Endodermal cell (in vitro differentiated cells): ENCODE measurements around the gene RPA3. TPM values are rescaled to one million over a fixed set of nuclear protein-coding genes. Genes with fewer than 3 reads are reported as not detected.

Experiments used
- DNase-seq: peaks from one replicate; pipeline ENCODE4 v3.0.0-alpha.2; 2017
- H3K27ac ChIP-seq: 2 replicates; pipeline ENCODE4 v1.5.1; 2013; ENCODE audit warnings: mild to moderate bottlenecking, low read depth, low read length, moderate library complexity
- H3K27me3 ChIP-seq: 2 replicates; pipeline ENCODE4 v1.6.1; 2013; ENCODE audit warnings: mild to moderate bottlenecking, low read length, moderate library complexity; ENCODE audit not compliant: insufficient read depth, control insufficient read depth, poor library complexity, severe bottlenecking
- H3K36me3 ChIP-seq: 2 replicates; pipeline ENCODE4 v1.7.0; 2013; ENCODE audit warnings: mild to moderate bottlenecking, low read length, moderate library complexity; ENCODE audit not compliant: control insufficient read depth, insufficient read depth
- H3K4me1 ChIP-seq: one replicate; pipeline ENCODE4 v1.7.0; 2013; ENCODE audit warnings: low read length; ENCODE audit not compliant: control insufficient read depth, insufficient read depth
- H3K4me3 ChIP-seq: 2 replicates; pipeline ENCODE4 v1.5.1; 2013; ENCODE audit warnings: mild to moderate bottlenecking, low read length, moderate library complexity
- H3K9ac ChIP-seq: 2 replicates; pipeline ENCODE4 v1.6.1; 2013; ENCODE audit warnings: mild to moderate bottlenecking, low read length, moderate library complexity; ENCODE audit not compliant: poor library complexity, severe bottlenecking; ENCODE audit errors: extremely low read depth
- H3K9me3 ChIP-seq: 2 replicates; pipeline ENCODE4 v1.6.1; 2013; ENCODE audit warnings: mild to moderate bottlenecking, low read length, moderate library complexity; ENCODE audit not compliant: control insufficient read depth
- H3K27ac Mint-ChIP-seq: 2 replicates; pipeline ENCODE4 v1.8.0; 2020; ENCODE audit warnings: mixed read lengths
- H3K27me3 Mint-ChIP-seq: 2 replicates; pipeline ENCODE4 v1.8.0; 2021; ENCODE audit warnings: mild to moderate bottlenecking, mixed read lengths; ENCODE audit not compliant: insufficient read depth
- H3K36me3 Mint-ChIP-seq: 2 replicates; pipeline ENCODE4 v1.8.0; 2020; ENCODE audit warnings: low read depth, mixed read lengths
- H3K4me1 Mint-ChIP-seq: 2 replicates; pipeline ENCODE4 v1.8.0; 2020; ENCODE audit warnings: mixed read lengths
- H3K4me3 Mint-ChIP-seq: 2 replicates; pipeline ENCODE4 v1.8.0; 2020; ENCODE audit warnings: mild to moderate bottlenecking, moderate library complexity, mixed read lengths
- H3K9me3 Mint-ChIP-seq: 2 replicates; pipeline ENCODE4 v1.8.0; 2020; ENCODE audit warnings: mild to moderate bottlenecking, mixed read lengths
- CTCF ChIP-seq: fragments of 200-600 bp; sonication (generic); conservative IDR thresholded peaks from 2 replicates; pipeline ENCODE4 v1.5.0; 2021; ENCODE audit warnings: antibody characterized with exemption, mild to moderate bottlenecking
- WGBS, 2 experiments: methylation state at CpG; one replicate each; pipeline versions ENCODE4 v1.1.5 to v1.1.7; 2013; ENCODE audit warnings: missing lambda C conversion rate in 2 of 2, mixed read lengths in 1 of 2; ENCODE audit not compliant: insufficient coverage in 1 of 2, insufficient read length in 1 of 2; 5-methylcytosine and 5-hydroxymethylcytosine counted together
- total RNA-seq, 2 donors: library from RNA; stranded (reverse); fragmentation: NEBNext Ultra II Directional in 1 of 2; extraction: Animal tissue kit (Norgen Biotek cat#: 25700) in 1 of 2; gene quantifications; 2 replicates in 1 of 2; 3 replicates in 1 of 2; pipeline ENCODE4 v1.2.1, GENCODE V29; 2021

RPA3 gene
- total RNA-seq, 2 donors from 2014 or later = 65.5 to 97.8 TPM

- Mint-ChIP-seq H3K4me1 (no peaks in the 10 kb centered on the region), H3K36me3 (peaks cover 10% of the 10 kb centered on the region), H3K9me3 (peaks cover 7% of the 10 kb centered on the region), H3K4me3 (no peak overlapping the region), H3K27ac (no peak overlapping the region), H3K27me3 (no peaks in the 10 kb centered on the region)
- Histone ChIP-seq H3K9me3 (no peaks in the 10 kb centered on the region), H3K27ac (no peak overlapping the region), H3K36me3 (peaks cover 4% of the 10 kb centered on the region), H3K27me3 (no peaks in the 10 kb centered on the region), H3K9ac (no peak overlapping the region), H3K4me1 (no peaks in the 10 kb centered on the region), H3K4me3 (no peak overlapping the region)
- no peak for DNase-seq
- WGBS, 2 experiments = 79 to 81% methylated on average over 6 of the region's 6 CpGs
- TF ChIP-seq CTCF = no peak
Observed at GRCh38 chr7:7675686-7676085, 42.7 kb downstream of the RPA3 start.

GRCh38 chr7:7673240-7673550 is 45.2 kb downstream of the RPA3 start:
- no peaks in the 10 kb centered on the region for H3K9me3 ChIP-seq
- Mint-ChIP-seq H3K27me3 (no peaks in the 10 kb centered on the region), H3K36me3 (peaks cover 12% of the 10 kb centered on the region), H3K9me3 (peaks cover 7% of the 10 kb centered on the region), H3K4me1 (no peaks in the 10 kb centered on the region), H3K27ac (no peak overlapping the region), H3K4me3 (no peak overlapping the region)
- H3K36me3 ChIP-seq = peaks cover 4% of the 10 kb centered on the region
- DNase-seq = no peak
- H3K4me1 ChIP-seq = no peaks in the 10 kb centered on the region
- no peaks in the 10 kb centered on the region for H3K27me3 ChIP-seq
- no peak overlapping the region for H3K9ac ChIP-seq
- WGBS, 2 experiments = 92% methylated on average over 2 of the region's 2 CpGs; no CpG with 5 or more reads in 1 of the 2 experiments
- TF ChIP-seq CTCF = no peak
- no peak overlapping the region for H3K4me3 ChIP-seq
- no peak overlapping the region for H3K27ac ChIP-seq

- Mint-ChIP-seq H3K9me3 (peaks cover 3% of the 10 kb centered on the region), H3K36me3 (peaks cover 8% of the 10 kb centered on the region), H3K4me1 (no peaks in the 10 kb centered on the region), H3K4me3 (no peak overlapping the region), H3K27ac (no peak overlapping the region), H3K27me3 (no peaks in the 10 kb centered on the region)
- Histone ChIP-seq H3K36me3 (no peaks in the 10 kb centered on the region), H3K9ac (no peak overlapping the region), H3K27me3 (no peaks in the 10 kb centered on the region), H3K4me1 (no peaks in the 10 kb centered on the region), H3K4me3 (no peak overlapping the region), H3K27ac (no peak overlapping the region), H3K9me3 (no peaks in the 10 kb centered on the region)
- no peak for DNase-seq
- 86 to 91% methylated on average over 1 to 6 of the region's 6 CpGs for WGBS, 2 experiments
- no peak for TF ChIP-seq CTCF
Observed at GRCh38 chr7:7672545-7673239, 45.7 kb downstream of the RPA3 start.
